ENCODE data around the gene SELE. TPM values are rescaled to one million over a fixed set of nuclear protein-coding genes. Genes with fewer than 3 reads are reported as not detected.

Gene SELE
- total and polyA plus RNA-seq, 2 of the 4 experiments (the other 2 are of a cell fraction) = not detected

DNA sequence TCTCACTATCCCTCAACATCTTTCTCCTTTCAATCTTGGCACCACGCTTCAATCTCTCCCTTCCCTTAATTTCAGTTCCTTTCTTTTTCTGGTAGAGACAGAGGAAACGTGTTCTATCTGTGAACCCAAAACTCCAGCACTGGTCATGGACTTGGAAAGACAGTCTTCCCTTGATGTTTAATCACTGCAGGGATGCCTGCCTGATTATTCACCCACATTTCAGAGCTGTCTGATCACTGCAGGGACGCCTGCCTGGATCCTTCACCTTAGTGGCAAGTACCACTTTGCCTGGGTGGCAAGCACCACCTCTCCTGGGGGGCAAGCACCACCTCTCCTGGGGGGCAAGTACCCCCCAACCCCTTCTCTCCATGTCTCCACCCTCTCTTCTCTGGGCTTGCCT lies 50.2 kb downstream of the SELE start:
- Histone ChIP-seq H2BK20ac (ENCODE audit: low read depth, low read length) (no peak overlapping the region), H3K4me3 (ENCODE audit: insufficient read depth, low read depth, low read length) (no peak overlapping the region), H3K4me1 (ENCODE audit: control insufficient read depth, insufficient read depth, low read length) (no peaks in the 10 kb centered on the region), H4K91ac (ENCODE audit: insufficient read depth, low read depth, low read length) (no peak overlapping the region), H3K56ac (ENCODE audit: extremely low read depth, insufficient read depth, low read length) (no peak overlapping the region), H3K4ac (ENCODE audit: low read depth, low read length) (no peak overlapping the region), H4K8ac (ENCODE audit: low read depth in 2 of 2, low read length in 2 of 2) (no peak overlapping the region), H3K14ac (replicated peaks; ENCODE audit: low read depth, low read length) (no peak overlapping the region), H3K27me3 (ENCODE audit: control insufficient read depth, insufficient read depth, low read length) (no peaks in the 10 kb centered on the region), H3K4me2 (ENCODE audit: low read depth, low read length) (no peak overlapping the region), H3K23ac (ENCODE audit: low read depth, low read length) (no peak overlapping the region), H3K9me3 (ENCODE audit: control insufficient read depth, insufficient read depth, low read length) (no peaks in the 10 kb centered on the region), H3K27ac (ENCODE audit: insufficient read depth, low read length) (no peak overlapping the region), H2BK5ac (ENCODE audit: low read depth, low read length, poor library complexity, severe bottlenecking) (no peak overlapping the region), H3K9me1 (ENCODE audit: insufficient read depth, low read length) (no peaks in the 10 kb centered on the region), H3K9ac (ENCODE audit: low read depth, low read length) (no peak overlapping the region), H2BK120ac (ENCODE audit: low read depth, low read length) (no peak overlapping the region), H3K18ac (ENCODE audit: low read depth, low read length) (no peak overlapping the region), H3K79me1 (ENCODE audit: low read depth in 1 of 2, low read length in 2 of 2) (no peaks in the 10 kb centered on the region), H2AFZ (replicated peaks; ENCODE audit: low read length, poor library complexity) (no peak overlapping the region), H2AK5ac (ENCODE audit: low read depth, low read length) (no peak overlapping the region), H2BK15ac (ENCODE audit: low read depth, low read length) (no peak overlapping the region), H4K5ac (ENCODE audit: low read depth, low read length) (no peak overlapping the region), H4K20me1 (ENCODE audit: insufficient read depth, low read length) (no peaks in the 10 kb centered on the region), H2AK9ac (replicated peaks; ENCODE audit: low read depth, low read length, poor library complexity) (no peak overlapping the region), H3K36me3 (ENCODE audit: control insufficient read depth, insufficient read depth, low read length) (no peaks in the 10 kb centered on the region)
- CTCF ChIA-PET = no interaction called here
- DNase-seq (no peak), ATAC-seq (ENCODE audit: low read depth) (no peak)
- TF ChIP-seq RAD21 (IDR thresholded peaks at IDR 0.05; ENCODE audit: low read length) (no peak), SMC3 (IDR thresholded peaks at IDR 0.05; ENCODE audit: low read depth, low read length) (no peak), RCOR1 (IDR thresholded peaks at IDR 0.05; ENCODE audit: insufficient replicate concordance, low read length) (no peak), BHLHE40 (IDR thresholded peaks at IDR 0.05; ENCODE audit: low read depth, low read length) (no peak), RFX5 (IDR thresholded peaks at IDR 0.05; ENCODE audit: low read depth, low read length) (no peak), FOS (IDR thresholded peaks at IDR 0.05; ENCODE audit: low read depth, low read length) (no peak), CEBPB (IDR thresholded peaks at IDR 0.05; ENCODE audit: low read depth, low read length) (no peak), CHD1 (IDR thresholded peaks at IDR 0.05; ENCODE audit: low read depth, low read length) (no peak), POLR2A (IDR thresholded peaks at IDR 0.05; ENCODE audit: low read depth, low read length) (no peak), MXI1 (IDR thresholded peaks at IDR 0.05; ENCODE audit: borderline replicate concordance, low read depth, low read length) (no peak), MAFK (IDR thresholded peaks at IDR 0.05; ENCODE audit: low read depth, low read length) (no peak), NFE2L2 (IDR thresholded peaks at IDR 0.05; ENCODE audit: low read depth, low read length) (no peak), MAZ (IDR thresholded peaks at IDR 0.05; ENCODE audit: borderline replicate concordance, low read depth, low read length) (no peak)
- TF ChIP-seq, protein P1, sequence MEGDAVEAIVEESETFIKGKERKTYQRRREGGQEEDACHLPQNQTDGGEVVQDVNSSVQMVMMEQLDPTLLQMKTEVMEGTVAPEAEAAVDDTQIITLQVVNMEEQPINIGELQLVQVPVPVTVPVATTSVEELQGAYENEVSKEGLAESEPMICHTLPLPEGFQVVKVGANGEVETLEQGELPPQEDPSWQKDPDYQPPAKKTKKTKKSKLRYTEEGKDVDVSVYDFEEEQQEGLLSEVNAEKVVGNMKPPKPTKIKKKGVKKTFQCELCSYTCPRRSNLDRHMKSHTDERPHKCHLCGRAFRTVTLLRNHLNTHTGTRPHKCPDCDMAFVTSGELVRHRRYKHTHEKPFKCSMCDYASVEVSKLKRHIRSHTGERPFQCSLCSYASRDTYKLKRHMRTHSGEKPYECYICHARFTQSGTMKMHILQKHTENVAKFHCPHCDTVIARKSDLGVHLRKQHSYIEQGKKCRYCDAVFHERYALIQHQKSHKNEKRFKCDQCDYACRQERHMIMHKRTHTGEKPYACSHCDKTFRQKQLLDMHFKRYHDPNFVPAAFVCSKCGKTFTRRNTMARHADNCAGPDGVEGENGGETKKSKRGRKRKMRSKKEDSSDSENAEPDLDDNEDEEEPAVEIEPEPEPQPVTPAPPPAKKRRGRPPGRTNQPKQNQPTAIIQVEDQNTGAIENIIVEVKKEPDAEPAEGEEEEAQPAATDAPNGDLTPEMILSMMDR (conservative IDR thresholded peaks at IDR 0.05; ENCODE audit: low read depth, low read length) = no peak
- TF ChIP-seq, protein P2, sequence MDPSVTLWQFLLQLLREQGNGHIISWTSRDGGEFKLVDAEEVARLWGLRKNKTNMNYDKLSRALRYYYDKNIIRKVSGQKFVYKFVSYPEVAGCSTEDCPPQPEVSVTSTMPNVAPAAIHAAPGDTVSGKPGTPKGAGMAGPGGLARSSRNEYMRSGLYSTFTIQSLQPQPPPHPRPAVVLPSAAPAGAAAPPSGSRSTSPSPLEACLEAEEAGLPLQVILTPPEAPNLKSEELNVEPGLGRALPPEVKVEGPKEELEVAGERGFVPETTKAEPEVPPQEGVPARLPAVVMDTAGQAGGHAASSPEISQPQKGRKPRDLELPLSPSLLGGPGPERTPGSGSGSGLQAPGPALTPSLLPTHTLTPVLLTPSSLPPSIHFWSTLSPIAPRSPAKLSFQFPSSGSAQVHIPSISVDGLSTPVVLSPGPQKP (IDR thresholded peaks at IDR 0.05; ENCODE audit: borderline replicate concordance, low read depth, low read length) = no peak
- TF ChIP-seq, protein P3, sequence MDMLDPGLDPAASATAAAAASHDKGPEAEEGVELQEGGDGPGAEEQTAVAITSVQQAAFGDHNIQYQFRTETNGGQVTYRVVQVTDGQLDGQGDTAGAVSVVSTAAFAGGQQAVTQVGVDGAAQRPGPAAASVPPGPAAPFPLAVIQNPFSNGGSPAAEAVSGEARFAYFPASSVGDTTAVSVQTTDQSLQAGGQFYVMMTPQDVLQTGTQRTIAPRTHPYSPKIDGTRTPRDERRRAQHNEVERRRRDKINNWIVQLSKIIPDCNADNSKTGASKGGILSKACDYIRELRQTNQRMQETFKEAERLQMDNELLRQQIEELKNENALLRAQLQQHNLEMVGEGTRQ (IDR thresholded peaks at IDR 0.05; ENCODE audit: low read depth, low read length) = no peak
- WGBS, 2 experiments (ENCODE audit: extremely low coverage in 2 of 2, insufficient read length in 1 of 2) = no CpG with 5 or more reads among the region's 3 CpGs
- BruUV-seq (replicated peaks) = no TSS peak
- POLR2A ChIA-PET (ENCODE audit: unreplicated experiment) = no interaction called here
- in situ Hi-C loops (cut with MboI; ENCODE audit: low sequenced_read_pairs) (no loop called here), dilution Hi-C loops (cut with HindIII; ENCODE audit: low sequenced_read_pairs, unreplicated experiment) (no loop called here), intact Hi-C loops (cut with micrococcal nuclease) (no loop called here)

All from IMR-90 (cell line).